Calu3 (cell line): ENCODE results near the gene TTC21A. TPM values are rescaled to one million over a fixed set of nuclear protein-coding genes. Genes with fewer than 3 reads are reported as not detected.

Experiments
- BruUV-seq: library from RNA; stranded (reverse); fragments of 400-500 nt; replicated peaks from 2 replicates; lab custom pipeline; 2021; lab: Mats Ljungman, UMichigan
- CTCF ChIA-PET: fragments of 300-600 bp; sonication (Branson Sonifier 250); formaldehyde crosslinking; loops from one replicate; lab custom pipeline; 2022; ENCODE audit warnings: antibody characterized with exemption; lab: Charles Lee
- DNase-seq: peaks from one replicate; pipeline ENCODE4 v3.0.0; 2022
- H3K27ac Mint-ChIP-seq: one replicate; pipeline ENCODE4 v1.8.0; 2022; ENCODE audit warnings: mixed read lengths; ENCODE audit not compliant: unreplicated experiment
- H3K27me3 Mint-ChIP-seq: one replicate; pipeline ENCODE4 v1.8.0; 2022; ENCODE audit warnings: mixed read lengths; ENCODE audit not compliant: unreplicated experiment
- H3K36me3 Mint-ChIP-seq: one replicate; pipeline ENCODE4 v1.8.0; 2022; ENCODE audit warnings: mild to moderate bottlenecking, moderate library complexity, mixed read lengths; ENCODE audit not compliant: insufficient read depth, unreplicated experiment
- H3K4me1 Mint-ChIP-seq: one replicate; pipeline ENCODE4 v1.8.0; 2022; ENCODE audit warnings: mild to moderate bottlenecking, low read depth, mixed read lengths; ENCODE audit not compliant: unreplicated experiment
- H3K4me3 Mint-ChIP-seq: one replicate; pipeline ENCODE4 v1.8.0; 2022; ENCODE audit warnings: mild to moderate bottlenecking, low read depth, moderate library complexity, mixed read lengths; ENCODE audit not compliant: unreplicated experiment
- H3K9me3 Mint-ChIP-seq: one replicate; pipeline ENCODE4 v1.8.0; 2022; ENCODE audit warnings: low read depth, mixed read lengths; ENCODE audit not compliant: unreplicated experiment
- CTCF ChIP-seq: fragments of 200-600 bp; IDR thresholded peaks from one replicate; pipeline ENCODE4 v1.8.0; 2022; ENCODE audit warnings: antibody characterized with exemption; ENCODE audit not compliant: unreplicated experiment
- intact Hi-C: fragments of 100-400 bp; cut with micrococcal nuclease; formaldehyde crosslinking; loops from one replicate; pipeline ENCODE4 v1.10.0; 2022; ENCODE audit not compliant: unreplicated experiment
- microRNA-seq: library from miRNA; unstranded; fragments of <30 nt; microRNA quantifications from one replicate; pipeline ENCODE4 v1.2.0, GENCODE V29; 2022
- total RNA-seq: library from RNA; stranded (reverse); gene quantifications from 2 replicates; pipeline ENCODE4 v1.2.3, GENCODE V29; 2022

Gene TTC21A
- total RNA-seq, 1 experiment from 2014 or later, result 8.1 TPM

GRCh38 chr3:39186692-39187151, 79.2 kb downstream of the TTC21A start:
- Mint-ChIP-seq H3K27me3 (no peaks in the 10 kb centered on the region), H3K9me3 (no peaks in the 10 kb centered on the region), H3K27ac (no peak overlapping the region), H3K36me3 (no peaks in the 10 kb centered on the region), H3K4me3 (no peak overlapping the region), H3K4me1 (peaks cover 9% of the 10 kb centered on the region)
- CTCF ChIA-PET, result interaction anchor here (0.7 kb wide), 1 partner anchor 61 kb away, joined by 3 read pairs; no protein-coding TSS in a partner anchor
- TF ChIP-seq CTCF, result no peak
- no peak for DNase-seq
- intact Hi-C loops, result no loop called here
- BruUV-seq, result no TSS peak

- Mint-ChIP-seq H3K27ac (no peak overlapping the region), H3K4me1 (peaks cover 9% of the 10 kb centered on the region), H3K27me3 (no peaks in the 10 kb centered on the region), H3K4me3 (no peak overlapping the region), H3K9me3 (no peaks in the 10 kb centered on the region), H3K36me3 (no peaks in the 10 kb centered on the region)
- intact Hi-C loops, result loop anchor here (2.0 kb wide), 2 partner anchors 61 to 191 kb away; no protein-coding TSS in a partner anchor
- no peak for DNase-seq
- no peak for TF ChIP-seq CTCF
- no TSS peak for BruUV-seq
- CTCF ChIA-PET, result interaction anchor here (0.7 to 3.8 kb wide), 2 partner anchors 62 to 101 kb away, joined by 3 to 35 read pairs; no protein-coding TSS in a partner anchor
These were observed 80.1 kb downstream of the TTC21A start for GRCh38 chr3:39187372-39188155.

Small RNAs within 50 kb of the gene (microRNA-seq; reads per million reads assigned to microRNA genes)
- gene MIR6822, result not detected

Other genes with a start within 250 kb of the TTC21A start
- gene SCN11A, start 55.7 kb upstream of the TTC21A start, total RNA-seq, result 0.09 TPM in 1 of 2 replicates, not detected in the other
- 30.7 and 34.1 TPM in 2 replicates for gene WDR48, start 55.7 kb upstream of the TTC21A start, total RNA-seq
- gene GORASP1, start 53 bp upstream of the TTC21A start, total RNA-seq, result 54.8 and 58.6 TPM in 2 replicates
- gene CSRNP1, start 45.9 kb downstream of the TTC21A start, total RNA-seq, result 12.6 and 13.4 TPM in 2 replicates
- not detected in 2 replicates for gene XIRP1, start 84.9 kb downstream of the TTC21A start, total RNA-seq
- gene CX3CR1, start 172.4 kb downstream of the TTC21A start, total RNA-seq, result not detected in 2 replicates
- gene CCR8, start 222.0 kb downstream of the TTC21A start, total RNA-seq, result not detected in 2 replicates